GM18517 (cell line): ENCODE data around the gene MBD3L3.
"Not testable (repeated sequence)": the region's sequence is repeated elsewhere in the genome, so short reads cannot be mapped to it uniquely, and the experiment has no call there.

Source experiments
- ATAC-seq: cut with Tn5 transposase; IDR thresholded peaks from one replicate; pipeline ENCODE4 v1.9.1; 2021; ENCODE audit warnings: mild to moderate bottlenecking, moderate library complexity; ENCODE audit not compliant: unreplicated experiment

Gene MBD3L3

GRCh38 chr19:7063764-7064418 is 5.4 kb upstream of the MBD3L3 start:
- ATAC-seq = no peak

- ATAC-seq = no peak
Observed at GRCh38 chr19:7063339-7063738, 4.9 kb upstream of the MBD3L3 start.

- ATAC-seq = not testable (repeated sequence)
Observed at GRCh38 chr19:7059977-7060376, 1.5 kb upstream of the MBD3L3 start.

GRCh38 chr19:7056371-7056770 is 2.1 kb downstream of the MBD3L3 start:
- not testable (repeated sequence) for ATAC-seq

GRCh38 chr19:7055679-7056078 is 2.8 kb downstream of the MBD3L3 start:
- ATAC-seq = not testable (repeated sequence)

- not testable (repeated sequence) for ATAC-seq
Observed at GRCh38 chr19:7054635-7055368, 3.7 kb downstream of the MBD3L3 start.

- not testable (repeated sequence) for ATAC-seq
Observed at GRCh38 chr19:7052896-7053295, 5.6 kb downstream of the MBD3L3 start.

- not testable (repeated sequence) for ATAC-seq
Observed at GRCh38 chr19:7051421-7051820, 7.1 kb downstream of the MBD3L3 start.

- ATAC-seq = not testable (repeated sequence)
Observed at GRCh38 chr19:7049021-7049420, 9.5 kb downstream of the MBD3L3 start, which contains the start of gene MBD3L2. Gene MBD3L2, plus strand, starts transcription at chr19:7049321. Its CDS starts 53 bp downstream, at chr19:7049374.

- not testable (repeated sequence) for ATAC-seq
Observed at GRCh38 chr19:7041563-7041962, 16.9 kb downstream of the MBD3L3 start.

GRCh38 chr19:7040079-7040478 is 18.4 kb downstream of the MBD3L3 start, which contains the start of gene MBD3L4:
Gene MBD3L4, minus strand, starts transcription at chr19:7040179. Its CDS starts 35 bp downstream, at chr19:7040144.
- ATAC-seq = not testable (repeated sequence)

GRCh38 chr19:7030278-7030677 is 28.2 kb downstream of the MBD3L3 start, which contains the start of gene MBD3L5:
Gene MBD3L5, plus strand, starts transcription at chr19:7030578. Its CDS starts 34 bp downstream, at chr19:7030612.
- not testable (repeated sequence) for ATAC-seq

- ATAC-seq = not testable (repeated sequence)
Observed at GRCh38 chr19:7028790-7029189, 29.7 kb downstream of the MBD3L3 start.

- not testable (repeated sequence) for ATAC-seq
Observed at GRCh38 chr19:7021331-7021730, 37.1 kb downstream of the MBD3L3 start, which contains the start of gene MBD3L2B. Gene MBD3L2B, minus strand, starts transcription at chr19:7021431. Its CDS starts 34 bp downstream, at chr19:7021397.

GRCh38 chr19:7018828-7019227 is 39.6 kb downstream of the MBD3L3 start:
- ATAC-seq = no peak

- no peak for ATAC-seq
Observed at GRCh38 chr19:7013678-7014077, 44.8 kb downstream of the MBD3L3 start.

GRCh38 chr19:7010722-7011593 is 47.5 kb downstream of the MBD3L3 start:
- no peak for ATAC-seq

GRCh38 chr19:7007859-7008258 is 50.6 kb downstream of the MBD3L3 start:
- ATAC-seq = no peak
